ENCODE results near the gene OLA1. TPM values are rescaled to one million over a fixed set of nuclear protein-coding genes. Genes with fewer than 3 reads are reported as not detected.

The OLA1 gene
- total RNA-seq, 1 experiment from 2014 or later = 126 TPM

- Histone ChIP-seq H3K36me3 (ENCODE audit: control insufficient read depth, insufficient read depth, low read length) (no peaks in the 10 kb centered on the region), H3K27ac (ENCODE audit: low read length) (no peak overlapping the region), H3K27me3 (ENCODE audit: control insufficient read depth, insufficient read depth, low read length) (no peaks in the 10 kb centered on the region), H3K4me1 (ENCODE audit: control insufficient read depth, insufficient read depth, low read length) (no peaks in the 10 kb centered on the region), H3K4me3 (ENCODE audit: low read depth in 2 of 2, low read length in 2 of 2) (no peak overlapping the region), H3K9me3 (ENCODE audit: control insufficient read depth, insufficient read depth, low read depth, low read length) (peaks cover 10% of the 10 kb centered on the region; the same call in 1 of the 2 replicates)
- POLR2A ChIA-PET = no interaction called here
- intact Hi-C loops (cut with micrococcal nuclease; ENCODE audit: unreplicated experiment) (no loop called here), in situ Hi-C loops (cut with HindIII; ENCODE audit: low pct_unique_long_range_greater_than_20kb, low sequenced_read_pairs) (no loop called here)
- ATAC-seq (no peak), DNase-seq (ENCODE audit: low read depth, low spot score) (no peak)
- no peak for TF ChIP-seq CTCF (IDR thresholded peaks at IDR 0.05)
- no peak for TF ChIP-seq POLR2AphosphoS5 (IDR thresholded peaks at IDR 0.05; ENCODE audit: low read depth, low read length)
- TF ChIP-seq SIN3A (IDR thresholded peaks at IDR 0.05; ENCODE audit: borderline replicate concordance, insufficient read depth, low read depth, low read length) = no peak
- TF ChIP-seq REST (IDR thresholded peaks at IDR 0.05; ENCODE audit: insufficient read depth in 1 of 2, low read depth in 2 of 2, low read length in 1 of 2) = no peak
- TF ChIP-seq TCF7L2 (IDR thresholded peaks at IDR 0.05; ENCODE audit: low read depth, low read length) = no peak
- CTCF ChIA-PET = no interaction called here
- BruUV-seq (replicated peaks) = no TSS peak
These were observed 79.0 kb downstream of the OLA1 start for GRCh38 chr2:174169372-174169771.

- TF ChIP-seq POLR2AphosphoS5 (IDR thresholded peaks at IDR 0.05; ENCODE audit: low read depth, low read length) = no peak
- ATAC-seq = no peak
- H3K36me3 ChIP-seq (ENCODE audit: control insufficient read depth, insufficient read depth, low read length) = no peaks in the 10 kb centered on the region
- DNase-seq (ENCODE audit: low read depth, low spot score) = no peak
- H3K4me1 ChIP-seq (ENCODE audit: control insufficient read depth, insufficient read depth, low read length) = no peaks in the 10 kb centered on the region
- BruUV-seq (replicated peaks) = no TSS peak
- H3K27me3 ChIP-seq (ENCODE audit: control insufficient read depth, insufficient read depth, low read length) = no peaks in the 10 kb centered on the region
- H3K9me3 ChIP-seq (ENCODE audit: control insufficient read depth, insufficient read depth, low read depth, low read length) = peaks cover 10% of the 10 kb centered on the region; the same call in 1 of the 2 replicates
- in situ Hi-C loops (cut with HindIII; ENCODE audit: low pct_unique_long_range_greater_than_20kb, low sequenced_read_pairs) = no loop called here
- ChIA-PET CTCF (no interaction called here), POLR2A (no interaction called here)
- intact Hi-C loops (cut with micrococcal nuclease; ENCODE audit: unreplicated experiment) = no loop called here
- H3K27ac ChIP-seq (ENCODE audit: low read length) = no peak overlapping the region
- H3K4me3 ChIP-seq (ENCODE audit: low read depth in 2 of 2, low read length in 2 of 2) = no peak overlapping the region
These were observed 82.1 kb downstream of the OLA1 start for GRCh38 chr2:174166261-174166660.

GRCh38 chr2:174161490-174161889 is 86.8 kb downstream of the OLA1 start:
- BruUV-seq (replicated peaks) = no TSS peak

More at GRCh38 chr2:174161490-174161889, 86.8 kb downstream of the OLA1 start:
- Histone ChIP-seq H3K9me3 (ENCODE audit: control insufficient read depth, insufficient read depth, low read depth, low read length) (no peaks in the 10 kb centered on the region), H3K4me3 (ENCODE audit: low read depth in 2 of 2, low read length in 2 of 2) (no peak overlapping the region), H3K27ac (ENCODE audit: low read length) (no peak overlapping the region), H3K4me1 (ENCODE audit: control insufficient read depth, insufficient read depth, low read length) (no peaks in the 10 kb centered on the region), H3K27me3 (ENCODE audit: control insufficient read depth, insufficient read depth, low read length) (no peaks in the 10 kb centered on the region), H3K36me3 (ENCODE audit: control insufficient read depth, insufficient read depth, low read length) (no peaks in the 10 kb centered on the region)
- ChIA-PET CTCF (no interaction called here), POLR2A (no interaction called here)
- no peak for DNase-seq (ENCODE audit: low read depth, low spot score)
- intact Hi-C loops (cut with micrococcal nuclease; ENCODE audit: unreplicated experiment) = no loop called here
- in situ Hi-C loops (cut with HindIII; ENCODE audit: low pct_unique_long_range_greater_than_20kb, low sequenced_read_pairs) = no loop called here
- no peak for ATAC-seq
- TF ChIP-seq CTCF (IDR thresholded peaks at IDR 0.05) (no peak), TCF7L2 (IDR thresholded peaks at IDR 0.05; ENCODE audit: low read depth, low read length) (no peak), REST (IDR thresholded peaks at IDR 0.05; ENCODE audit: insufficient read depth in 1 of 2, low read depth in 2 of 2, low read length in 1 of 2) (no peak), POLR2AphosphoS5 (IDR thresholded peaks at IDR 0.05; ENCODE audit: low read depth, low read length) (no peak), SIN3A (IDR thresholded peaks at IDR 0.05; ENCODE audit: borderline replicate concordance, insufficient read depth, low read depth, low read length) (no peak)
